GM13976 (cell line): ENCODE measurements around the gene NALF2.

Experiments
- DNase-seq: peaks from one replicate; pipeline ENCODE4 v3.0.0; 2012; ENCODE audit warnings: low spot score
- in situ Hi-C: fragments of 300-500 bp; cut with MboI; formaldehyde crosslinking; loops from one replicate; pipeline ENCODE4 v1.12.0; 2022; ENCODE audit warnings: low sequenced_read_pairs, mixed read lengths, inconsistent platforms; ENCODE audit not compliant: unreplicated experiment
- TF ChIP-seq, protein P1 (sequence below): IDR thresholded peaks from 2 replicates; pipeline ENCODE4 v1.5.1; 2012; ENCODE audit warnings: borderline replicate concordance, mild to moderate bottlenecking; ENCODE audit not compliant: insufficient read depth; ENCODE audit errors: extremely low read depth, missing control alignments, control extremely low read depth

Gene NALF2

DNA sequence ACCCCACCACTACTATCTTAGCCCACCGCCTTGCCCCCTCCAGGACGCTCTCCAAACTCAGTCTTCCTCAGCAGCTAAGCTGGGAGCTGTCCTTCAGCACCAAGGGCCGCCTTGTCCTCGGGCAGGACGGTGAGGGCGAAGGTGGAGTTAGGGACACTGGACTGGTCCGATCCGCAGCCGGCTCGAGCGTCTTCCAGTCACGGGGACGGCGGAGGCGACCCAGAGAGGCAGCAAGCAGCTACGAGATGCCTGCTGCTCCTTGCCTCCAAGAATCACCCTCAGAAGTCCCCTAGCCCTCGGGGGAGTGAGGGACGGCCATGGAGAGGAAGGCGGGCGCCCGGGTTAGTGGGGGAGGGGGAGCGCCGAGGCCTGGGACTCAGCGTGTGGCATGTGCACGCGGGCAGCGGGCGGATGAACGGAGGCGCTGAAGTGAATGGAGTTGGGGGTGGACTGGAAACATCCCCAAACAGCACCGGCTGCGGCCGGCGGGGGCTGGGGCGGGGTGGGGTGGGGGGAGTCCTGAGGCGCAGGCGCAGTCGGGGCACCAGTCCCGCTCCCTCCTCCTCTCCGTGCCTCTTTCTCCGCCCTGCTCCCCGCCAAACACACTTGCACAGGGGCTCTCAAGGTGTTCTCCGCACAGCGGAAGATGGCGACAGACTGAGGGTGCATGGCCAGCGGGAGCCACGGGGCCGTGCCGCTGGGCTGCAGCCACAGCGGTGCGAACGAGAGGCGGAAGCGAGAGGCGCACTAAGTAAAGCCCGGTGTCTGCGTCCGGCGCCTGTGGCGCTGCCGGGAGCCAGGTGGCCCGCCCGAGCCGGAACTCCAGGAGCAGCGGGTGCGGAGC, at the start of gene NALF2:
TSS of gene NALF2 (plus strand) at position 545 of the 844 bp plus-strand sequence. CDS start 957 bp downstream, outside the sequence.
- peak; percentile 50 for DNase-seq
- in situ Hi-C loops: no loop called here
- TF ChIP-seq, protein P1, sequence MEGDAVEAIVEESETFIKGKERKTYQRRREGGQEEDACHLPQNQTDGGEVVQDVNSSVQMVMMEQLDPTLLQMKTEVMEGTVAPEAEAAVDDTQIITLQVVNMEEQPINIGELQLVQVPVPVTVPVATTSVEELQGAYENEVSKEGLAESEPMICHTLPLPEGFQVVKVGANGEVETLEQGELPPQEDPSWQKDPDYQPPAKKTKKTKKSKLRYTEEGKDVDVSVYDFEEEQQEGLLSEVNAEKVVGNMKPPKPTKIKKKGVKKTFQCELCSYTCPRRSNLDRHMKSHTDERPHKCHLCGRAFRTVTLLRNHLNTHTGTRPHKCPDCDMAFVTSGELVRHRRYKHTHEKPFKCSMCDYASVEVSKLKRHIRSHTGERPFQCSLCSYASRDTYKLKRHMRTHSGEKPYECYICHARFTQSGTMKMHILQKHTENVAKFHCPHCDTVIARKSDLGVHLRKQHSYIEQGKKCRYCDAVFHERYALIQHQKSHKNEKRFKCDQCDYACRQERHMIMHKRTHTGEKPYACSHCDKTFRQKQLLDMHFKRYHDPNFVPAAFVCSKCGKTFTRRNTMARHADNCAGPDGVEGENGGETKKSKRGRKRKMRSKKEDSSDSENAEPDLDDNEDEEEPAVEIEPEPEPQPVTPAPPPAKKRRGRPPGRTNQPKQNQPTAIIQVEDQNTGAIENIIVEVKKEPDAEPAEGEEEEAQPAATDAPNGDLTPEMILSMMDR: no peak

DNA sequence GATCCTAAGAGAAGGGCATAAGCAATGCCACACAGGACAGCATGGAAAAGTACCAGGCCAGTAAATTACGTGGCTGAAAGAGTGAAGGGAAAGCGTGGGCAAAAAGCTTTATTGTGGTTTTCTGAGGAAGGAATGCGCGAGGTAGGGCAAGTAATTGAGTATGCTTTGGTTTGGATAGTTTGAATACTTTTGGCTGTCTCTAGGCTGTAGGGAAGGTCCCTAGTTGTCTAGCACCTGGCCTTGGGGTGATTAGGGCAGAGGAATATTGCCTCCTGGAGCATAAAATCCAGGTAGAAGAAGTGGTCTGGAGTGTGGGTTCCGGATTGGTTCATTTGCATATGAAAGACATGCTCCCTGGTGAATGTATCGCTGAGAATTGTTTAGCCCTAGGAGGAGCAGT, 46.4 kb upstream of the NALF2 start:
- no peak for DNase-seq
- in situ Hi-C loops: no loop called here
- TF ChIP-seq, protein P1: no peak

DNA sequence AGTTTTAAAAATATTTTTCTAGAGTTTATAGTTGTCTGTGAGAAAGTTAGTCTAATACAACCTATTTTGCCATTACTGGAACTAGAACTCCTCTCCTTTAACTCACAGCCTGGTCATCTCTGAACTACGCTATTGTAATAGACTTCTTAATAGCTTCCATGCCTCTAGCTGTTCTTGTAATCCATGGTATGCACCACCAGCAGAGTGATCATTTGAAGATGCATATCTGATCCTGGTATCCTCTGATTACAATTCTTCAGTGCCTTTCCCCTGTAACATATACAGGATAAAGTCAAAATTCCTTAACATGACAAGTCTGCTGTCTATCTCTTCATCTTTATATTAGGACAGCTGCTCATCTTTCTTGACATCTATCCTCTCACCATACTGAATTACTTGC, 37.6 kb upstream of the NALF2 start:
- in situ Hi-C loops: no loop called here
- no peak for DNase-seq
- TF ChIP-seq, protein P1: no peak

DNA sequence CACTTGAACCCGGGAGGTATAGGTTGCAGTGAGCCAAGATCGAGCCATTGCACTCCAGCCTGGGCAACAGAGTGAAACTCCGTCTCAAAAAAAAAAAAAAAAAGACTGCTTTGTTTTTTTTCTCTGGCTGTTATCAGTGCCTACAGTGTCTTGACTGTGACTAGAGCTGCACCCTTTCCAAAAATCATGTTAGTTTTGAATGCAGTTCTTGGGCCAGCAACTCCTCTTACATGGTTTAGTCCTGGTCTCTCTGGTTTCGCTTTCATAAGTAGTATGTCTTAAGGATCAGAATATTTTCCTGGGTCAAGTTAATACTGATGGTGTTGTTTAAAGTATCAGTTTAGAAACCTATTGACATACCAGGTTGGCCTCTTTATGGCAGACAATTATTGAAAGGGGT, 34.2 kb upstream of the NALF2 start:
- TF ChIP-seq, protein P1: no peak
- in situ Hi-C loops: no loop called here
- DNase-seq: no peak

DNA sequence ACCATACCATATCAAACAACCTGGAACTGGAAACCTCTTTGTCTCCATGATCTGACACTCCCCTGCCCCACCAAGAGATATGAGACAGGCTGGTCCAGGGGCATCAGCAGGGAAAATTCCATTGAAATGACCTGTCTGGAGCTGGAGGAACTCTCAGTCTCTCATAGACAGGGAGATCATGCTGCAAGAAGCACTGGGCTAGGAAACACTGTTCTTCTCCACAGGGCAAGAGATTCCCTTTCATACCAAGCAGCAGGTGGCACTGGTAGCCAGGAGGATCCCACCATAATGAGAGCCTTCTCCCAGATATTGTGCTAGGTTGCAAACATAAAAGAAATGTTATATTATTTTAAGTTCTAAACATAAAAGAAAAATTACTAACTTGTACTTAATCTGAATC, 14.5 kb upstream of the NALF2 start:
- TF ChIP-seq, protein P1: no peak
- DNase-seq: no peak
- in situ Hi-C loops: no loop called here

DNA sequence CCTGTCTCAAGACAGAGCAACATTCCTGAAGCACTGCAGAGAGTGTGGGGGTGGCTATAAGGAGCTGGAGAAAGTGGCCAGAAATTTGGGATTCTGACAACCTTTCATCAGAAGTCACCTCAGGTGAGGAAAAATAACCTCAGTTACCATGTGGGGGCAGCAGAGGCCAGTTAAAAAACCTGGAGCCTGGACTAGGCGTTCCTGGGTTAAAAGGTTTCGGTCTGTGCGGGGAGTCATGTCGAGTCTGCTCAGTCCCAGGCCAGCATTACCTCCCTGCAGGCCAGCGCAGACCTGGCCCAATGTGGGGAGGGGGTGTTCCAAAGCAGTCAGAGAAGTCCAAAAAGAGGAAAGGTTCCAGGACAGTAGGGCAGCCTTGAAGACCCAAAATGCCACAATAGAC, 10.9 kb upstream of the NALF2 start:
- DNase-seq: no peak
- TF ChIP-seq, protein P1: no peak
- in situ Hi-C loops: no loop called here
